Astrocyte (in vitro differentiated cells and primary cell): ENCODE data around the gene PPP1R1B.

Experiments
- EZH2 ChIP-seq: IDR thresholded peaks from 2 replicates; pipeline ENCODE4 v1.6.1; 2012; ENCODE audit warnings: mild to moderate bottlenecking, low read length, inconsistent platforms; ENCODE audit not compliant: insufficient read depth
- TF ChIP-seq, protein P1 (sequence below): IDR thresholded peaks from 2 replicates; pipeline ENCODE4 v1.5.1; 2011; ENCODE audit warnings: low read depth, mild to moderate bottlenecking, inconsistent platforms, low read length, moderate library complexity; ENCODE audit not compliant: insufficient read depth

DNA sequence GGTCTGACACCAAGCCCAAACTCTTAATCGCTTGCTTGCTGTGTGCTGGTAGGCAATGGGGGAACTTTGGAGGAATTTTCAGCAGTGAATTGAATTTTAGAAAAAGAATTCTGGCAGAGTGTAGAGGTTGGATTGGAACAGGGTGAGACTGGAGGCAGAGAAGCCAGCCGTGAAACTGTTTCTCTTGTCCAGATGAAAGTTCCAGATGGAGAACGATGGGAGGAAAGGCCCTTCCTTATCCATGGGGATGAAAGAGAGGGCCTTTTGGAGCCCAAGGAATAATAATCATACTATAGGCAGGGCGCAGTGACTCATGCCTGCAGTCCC, 45.0 kb upstream of the PPP1R1B start:
- TF ChIP-seq, protein P1, sequence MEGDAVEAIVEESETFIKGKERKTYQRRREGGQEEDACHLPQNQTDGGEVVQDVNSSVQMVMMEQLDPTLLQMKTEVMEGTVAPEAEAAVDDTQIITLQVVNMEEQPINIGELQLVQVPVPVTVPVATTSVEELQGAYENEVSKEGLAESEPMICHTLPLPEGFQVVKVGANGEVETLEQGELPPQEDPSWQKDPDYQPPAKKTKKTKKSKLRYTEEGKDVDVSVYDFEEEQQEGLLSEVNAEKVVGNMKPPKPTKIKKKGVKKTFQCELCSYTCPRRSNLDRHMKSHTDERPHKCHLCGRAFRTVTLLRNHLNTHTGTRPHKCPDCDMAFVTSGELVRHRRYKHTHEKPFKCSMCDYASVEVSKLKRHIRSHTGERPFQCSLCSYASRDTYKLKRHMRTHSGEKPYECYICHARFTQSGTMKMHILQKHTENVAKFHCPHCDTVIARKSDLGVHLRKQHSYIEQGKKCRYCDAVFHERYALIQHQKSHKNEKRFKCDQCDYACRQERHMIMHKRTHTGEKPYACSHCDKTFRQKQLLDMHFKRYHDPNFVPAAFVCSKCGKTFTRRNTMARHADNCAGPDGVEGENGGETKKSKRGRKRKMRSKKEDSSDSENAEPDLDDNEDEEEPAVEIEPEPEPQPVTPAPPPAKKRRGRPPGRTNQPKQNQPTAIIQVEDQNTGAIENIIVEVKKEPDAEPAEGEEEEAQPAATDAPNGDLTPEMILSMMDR = no peak
- no peak for TF ChIP-seq EZH2
